PC-3 (cell line): Measurements from ENCODE around the gene TAF11.

ENCODE experiments used
- EZH2 ChIP-seq: fragments of 300-600 bp; sonication (generic); IDR thresholded peaks from one replicate; pipeline ENCODE4 v1.6.1; 2017; ENCODE audit warnings: antibody characterized with exemption, mild to moderate bottlenecking, low read length; ENCODE audit not compliant: unreplicated experiment
- EZH2phosphoT487 ChIP-seq: fragments of 300-600 bp; sonication (generic); IDR thresholded peaks from 2 replicates; pipeline ENCODE4 v1.6.1; 2018; ENCODE audit warnings: mild to moderate bottlenecking, antibody characterized with exemption, low read length, borderline replicate concordance
- TF ChIP-seq, protein P1 (sequence below): fragments of 300-600 bp; sonication (generic); conservative IDR thresholded peaks from 2 replicates; pipeline ENCODE4 v1.5.1; 2017; ENCODE audit warnings: antibody characterized with exemption, low read depth, mild to moderate bottlenecking, low read length

DNA sequence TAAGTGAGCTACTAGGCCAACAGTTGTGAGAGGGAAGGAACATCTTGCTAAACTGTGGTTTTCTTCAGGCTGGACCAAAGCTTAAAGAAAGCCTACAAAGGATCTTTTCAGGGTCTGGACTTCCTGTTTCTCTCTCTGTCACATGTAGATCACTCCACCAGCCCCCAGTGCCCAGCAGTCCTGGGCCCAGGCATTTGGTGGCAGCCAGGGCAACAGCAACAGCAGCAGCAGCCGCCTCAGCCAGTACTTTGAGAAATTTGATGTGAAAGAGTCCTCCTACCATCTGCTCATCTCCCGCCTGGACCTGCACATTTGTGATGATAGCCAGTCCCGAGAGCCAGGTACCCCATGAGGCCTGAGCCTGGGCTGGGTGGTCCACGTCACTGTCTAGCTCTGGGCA lies 51.8 kb downstream of the TAF11 start:
- TF ChIP-seq EZH2phosphoT487 = no peak
- no peak for TF ChIP-seq EZH2
- TF ChIP-seq, protein P1, sequence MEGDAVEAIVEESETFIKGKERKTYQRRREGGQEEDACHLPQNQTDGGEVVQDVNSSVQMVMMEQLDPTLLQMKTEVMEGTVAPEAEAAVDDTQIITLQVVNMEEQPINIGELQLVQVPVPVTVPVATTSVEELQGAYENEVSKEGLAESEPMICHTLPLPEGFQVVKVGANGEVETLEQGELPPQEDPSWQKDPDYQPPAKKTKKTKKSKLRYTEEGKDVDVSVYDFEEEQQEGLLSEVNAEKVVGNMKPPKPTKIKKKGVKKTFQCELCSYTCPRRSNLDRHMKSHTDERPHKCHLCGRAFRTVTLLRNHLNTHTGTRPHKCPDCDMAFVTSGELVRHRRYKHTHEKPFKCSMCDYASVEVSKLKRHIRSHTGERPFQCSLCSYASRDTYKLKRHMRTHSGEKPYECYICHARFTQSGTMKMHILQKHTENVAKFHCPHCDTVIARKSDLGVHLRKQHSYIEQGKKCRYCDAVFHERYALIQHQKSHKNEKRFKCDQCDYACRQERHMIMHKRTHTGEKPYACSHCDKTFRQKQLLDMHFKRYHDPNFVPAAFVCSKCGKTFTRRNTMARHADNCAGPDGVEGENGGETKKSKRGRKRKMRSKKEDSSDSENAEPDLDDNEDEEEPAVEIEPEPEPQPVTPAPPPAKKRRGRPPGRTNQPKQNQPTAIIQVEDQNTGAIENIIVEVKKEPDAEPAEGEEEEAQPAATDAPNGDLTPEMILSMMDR = no peak
